ENCODE measurements around the gene SAC3D1. TPM values are rescaled to one million over a fixed set of nuclear protein-coding genes. Genes with fewer than 3 reads are reported as not detected.

SAC3D1 gene
- total and polyA plus RNA-seq, 2 of the 8 experiments (the other 6 are each of a cell fraction or from before 2014, with no cell fraction given), result 19.4 to 25.8 TPM

GRCh38 chr11:65056999-65057398 is 16.0 kb downstream of the SAC3D1 start:
- POLR2A ChIA-PET (ENCODE audit: partially characterized antibody), result interaction anchor here (0.6 to 3.4 kb wide), 6 partner anchors 9 to 450 kb away, joined by 3 to 16 read pairs (median 4); no protein-coding TSS in a partner anchor
- Histone ChIP-seq H2BK20ac (ENCODE audit: low read length) (no peak overlapping the region), H3K27ac (ENCODE audit: low read depth, low read length) (no peak overlapping the region), H3K4me1 (replicated peaks in 1 of 4; ENCODE audit: control insufficient read depth in 3 of 4, insufficient read depth in 4 of 4, low read length in 3 of 4) (no peaks in the 10 kb centered on the region), H3K56ac (replicated peaks; ENCODE audit: insufficient read length, low read depth, low read length) (no peak overlapping the region), H4K5ac (ENCODE audit: insufficient read length, low read depth, low read length) (no peak overlapping the region), H2BK120ac (replicated peaks; ENCODE audit: low read depth, low read length) (no peak overlapping the region), H3K4me2 (ENCODE audit: insufficient read depth in 1 of 2, low read depth in 2 of 2, low read length in 2 of 2) (no peak overlapping the region), H2AK5ac (ENCODE audit: low read depth, low read length) (no peak overlapping the region), H3K36me3 (ENCODE audit: control insufficient read depth in 2 of 4, insufficient read depth in 4 of 4, low read length in 3 of 4) (no peaks in the 10 kb centered on the region), H2BK12ac (ENCODE audit: low read depth, low read length) (no peak overlapping the region), H2AFZ (ENCODE audit: low read length) (no peak overlapping the region), H2BK15ac (ENCODE audit: low read length) (no peak overlapping the region; the same call in 1 of the 2 replicates), H4K8ac (ENCODE audit: extremely low read depth, insufficient read depth, low read length) (no peak overlapping the region), H3K9ac (replicated peaks in 1 of 4; ENCODE audit: extremely low read depth in 1 of 4, low read depth in 3 of 4, low read length in 3 of 4) (no peak overlapping the region), H3K18ac (ENCODE audit: extremely low read depth, low read length) (no peak overlapping the region), H3K4ac (replicated peaks; ENCODE audit: insufficient read length, low read depth, low read length) (no peak overlapping the region), H3K9me3 (ENCODE audit: insufficient read depth in 2 of 2, low read depth in 1 of 2, low read length in 1 of 2) (no peaks in the 10 kb centered on the region), H3K14ac (ENCODE audit: insufficient read length) (no peak overlapping the region), H3K79me2 (ENCODE audit: control insufficient read depth in 1 of 2, insufficient read depth in 2 of 2, low read length in 2 of 2) (no peaks in the 10 kb centered on the region), H3K23me2 (ENCODE audit: low read depth, low read length) (no peaks in the 10 kb centered on the region), H2BK5ac (ENCODE audit: low read depth, low read length) (no peak overlapping the region), H3K4me3 (ENCODE audit: extremely low read depth in 1 of 4, insufficient read depth in 2 of 4, low read depth in 3 of 4, low read length in 4 of 4) (no peak overlapping the region), H4K91ac (replicated peaks; ENCODE audit: insufficient read length, low read length) (no peak overlapping the region), H4K20me1 (replicated peaks in 1 of 2; ENCODE audit: control insufficient read depth in 1 of 2, insufficient read depth in 2 of 2, low read length in 2 of 2) (no peaks in the 10 kb centered on the region), H3K79me1 (ENCODE audit: low read depth, low read length) (no peaks in the 10 kb centered on the region), H3K27me3 (replicated peaks in 1 of 4; ENCODE audit: control insufficient read depth in 3 of 4, extremely low read depth in 1 of 4, insufficient read depth in 3 of 4, low read length in 3 of 4) (no peaks in the 10 kb centered on the region; a peak in 2 of 7 replicates), H3K23ac (ENCODE audit: insufficient read length) (no peak overlapping the region)
- DNase-seq (ENCODE audit: low read depth in 1 of 2, low spot score in 2 of 2), result no peak
- FAIRE-seq, result no peak
- 85% methylated on average over 6 of the region's 6 CpGs; no CpG with 5 or more reads in 1 of the 2 experiments for WGBS, 2 experiments (ENCODE audit: extremely low coverage in 1 of 2, insufficient coverage in 1 of 2, insufficient read length in 1 of 2, insufficient replicate concordance in 2 of 2, low coverage in 1 of 2, low lambda C conversion rate in 2 of 2, missing lambda C conversion rate in 1 of 2)
- CTCF ChIA-PET (ENCODE audit: partially characterized antibody), result interaction anchor here (0.5 to 4.2 kb wide), 7 partner anchors 9 to 192 kb away, joined by 3 to 28 read pairs (median 3); no protein-coding TSS in a partner anchor
- TF ChIP-seq RFX5 (IDR thresholded peaks at IDR 0.05; ENCODE audit: borderline replicate concordance, low read depth, low read length) (no peak), POLR2AphosphoS5 (IDR thresholded peaks at IDR 0.05; ENCODE audit: low read depth, low read length) (no peak), ASH2L (IDR thresholded peaks at IDR 0.05; ENCODE audit: low read length) (no peak), SIX5 (IDR thresholded peaks at IDR 0.05; ENCODE audit: low read depth, low read length) (no peak), TAF1 (IDR thresholded peaks at IDR 0.05; ENCODE audit: low read depth, low read length) (no peak), USF2 (IDR thresholded peaks at IDR 0.05; ENCODE audit: low read length) (no peak), BRCA1 (IDR thresholded peaks at IDR 0.05; ENCODE audit: low read depth, low read length) (no peak), ATF3 (IDR thresholded peaks at IDR 0.05; ENCODE audit: insufficient read depth, low read depth, low read length) (no peak), HDAC2 (IDR thresholded peaks at IDR 0.05; ENCODE audit: borderline replicate concordance in 1 of 2, low read depth in 2 of 2, low read length in 2 of 2) (no peak), RAD21 (IDR thresholded peaks at IDR 0.05 in 1 of 2, conservative IDR thresholded peaks at IDR 0.05 in 1 of 2; ENCODE audit: low read depth in 2 of 2, low read length in 2 of 2) (no peak), MAFK (IDR thresholded peaks at IDR 0.05; ENCODE audit: low read depth, low read length) (no peak), JUN (IDR thresholded peaks at IDR 0.05; ENCODE audit: low read depth, low read length) (no peak), BCL11A (IDR thresholded peaks at IDR 0.05; ENCODE audit: low read depth in 2 of 2, low read length in 2 of 2) (no peak)
